ENCODE measurements around the gene CHD8. TPM values are rescaled to one million over a fixed set of nuclear protein-coding genes. Genes with fewer than 3 reads are reported as not detected.
"Not testable (repeated sequence)": the region's sequence is repeated elsewhere in the genome, so short reads cannot be mapped to it uniquely, and the experiment has no call there.

Gene CHD8
- 47.7 TPM for polyA plus RNA-seq (2013, experiment 1 of 2; ENCODE audit: insufficient read length)
- 38.0 TPM for polyA plus RNA-seq (2013, experiment 2 of 2; ENCODE audit: insufficient read length)

GRCh38 chr14:21455912-21456667, at the start of gene CHD8:
Gene CHD8 (minus strand): TSS chr14:21456123. CDS start chr14:21431643, 24,480 bp downstream.
- DNase-seq: peak; percentile 100

DNA sequence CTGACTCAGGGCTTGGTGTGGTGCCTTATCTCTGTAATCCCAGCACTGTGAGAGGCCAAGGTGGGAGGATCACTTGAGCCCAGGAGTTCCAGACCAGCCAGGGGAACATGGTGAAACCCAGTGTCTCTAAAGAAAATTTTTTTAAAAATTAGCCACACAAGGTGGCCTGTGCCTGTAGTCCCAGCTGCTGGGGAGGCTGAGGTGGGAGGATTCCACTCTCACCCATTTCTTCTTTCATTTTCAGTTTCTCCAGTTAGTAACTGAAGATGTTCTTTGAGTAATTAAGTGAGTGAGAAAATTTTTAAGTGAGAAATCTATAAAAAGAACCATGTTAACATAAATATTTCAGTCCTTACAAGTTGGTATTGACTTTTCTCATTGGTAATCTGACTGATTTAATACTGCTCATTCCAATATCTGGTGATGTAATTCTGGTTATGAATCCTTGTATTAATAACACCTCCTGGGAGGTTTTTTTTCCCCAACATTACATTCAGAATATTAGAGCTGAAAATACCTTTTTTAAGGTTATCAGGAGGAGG, 49.2 kb upstream of the CHD8 start:
- no peak for DNase-seq

DNA sequence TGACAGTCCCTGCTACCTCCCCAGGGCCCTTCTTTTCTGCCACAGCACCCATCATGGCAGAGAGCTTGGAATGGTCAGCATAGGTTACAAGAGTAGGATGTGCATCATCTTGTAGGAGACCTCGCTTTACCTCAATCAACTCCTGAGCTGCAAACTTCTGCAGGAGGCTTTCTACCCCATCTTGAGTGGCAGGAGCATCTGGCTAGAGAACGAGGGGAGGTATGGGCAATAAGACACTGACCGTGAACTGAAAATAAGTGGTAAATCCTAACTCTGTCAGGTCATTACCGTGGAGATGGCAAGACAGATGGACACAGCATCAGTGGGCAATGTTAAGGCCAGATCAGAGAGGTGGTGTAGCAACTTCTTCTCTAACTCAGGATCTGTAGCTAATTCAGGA, 47.5 kb upstream of the CHD8 start:
- no peak for DNase-seq

GRCh38 chr14:21501568-21501967, 45.6 kb upstream of the CHD8 start:
- DNase-seq: no peak

- DNase-seq: peak; percentile 41
Observed at GRCh38 chr14:21498540-21499526, 42.9 kb upstream of the CHD8 start.

GRCh38 chr14:21496453-21496852, 40.5 kb upstream of the CHD8 start:
- DNase-seq: no peak

- peak; percentile 20 for DNase-seq
Observed at GRCh38 chr14:21494902-21495762, 39.2 kb upstream of the CHD8 start.

DNA sequence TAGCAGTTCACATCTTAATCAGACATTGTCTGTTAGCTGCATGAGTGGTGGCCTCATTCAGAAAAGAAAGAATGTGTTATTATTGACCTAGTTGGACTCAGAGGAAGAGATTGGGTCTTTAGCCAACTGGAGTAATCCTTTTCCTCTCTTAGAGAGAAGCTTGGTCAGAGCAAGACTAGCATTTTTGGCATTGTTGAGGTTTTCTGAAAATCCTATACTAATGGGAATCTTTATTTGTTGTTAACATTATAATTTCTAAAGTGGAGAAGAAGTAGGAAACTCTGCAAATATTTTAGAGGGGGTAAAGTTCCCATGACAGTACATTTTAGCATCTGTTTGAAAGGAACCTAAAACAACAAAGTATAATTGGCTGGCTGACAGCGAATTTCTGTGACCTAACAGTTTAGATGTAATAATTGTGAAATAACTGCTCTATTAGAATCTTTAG, 30.7 kb upstream of the CHD8 start:
- DNase-seq: peak; percentile 79

GRCh38 chr14:21476925-21477681, 21.2 kb upstream of the CHD8 start, which contains the start of the genes RAB2B and TOX4:
Gene RAB2B (minus strand): TSS chr14:21476959. CDS start chr14:21476872, 87 bp downstream.
Gene TOX4 (plus strand): TSS chr14:21477195. CDS start chr14:21477279, 84 bp downstream.
- peak; percentile 99 for DNase-seq

GRCh38 chr14:21476523-21476924, 20.6 kb upstream of the CHD8 start:
- no peak for DNase-seq

DNA sequence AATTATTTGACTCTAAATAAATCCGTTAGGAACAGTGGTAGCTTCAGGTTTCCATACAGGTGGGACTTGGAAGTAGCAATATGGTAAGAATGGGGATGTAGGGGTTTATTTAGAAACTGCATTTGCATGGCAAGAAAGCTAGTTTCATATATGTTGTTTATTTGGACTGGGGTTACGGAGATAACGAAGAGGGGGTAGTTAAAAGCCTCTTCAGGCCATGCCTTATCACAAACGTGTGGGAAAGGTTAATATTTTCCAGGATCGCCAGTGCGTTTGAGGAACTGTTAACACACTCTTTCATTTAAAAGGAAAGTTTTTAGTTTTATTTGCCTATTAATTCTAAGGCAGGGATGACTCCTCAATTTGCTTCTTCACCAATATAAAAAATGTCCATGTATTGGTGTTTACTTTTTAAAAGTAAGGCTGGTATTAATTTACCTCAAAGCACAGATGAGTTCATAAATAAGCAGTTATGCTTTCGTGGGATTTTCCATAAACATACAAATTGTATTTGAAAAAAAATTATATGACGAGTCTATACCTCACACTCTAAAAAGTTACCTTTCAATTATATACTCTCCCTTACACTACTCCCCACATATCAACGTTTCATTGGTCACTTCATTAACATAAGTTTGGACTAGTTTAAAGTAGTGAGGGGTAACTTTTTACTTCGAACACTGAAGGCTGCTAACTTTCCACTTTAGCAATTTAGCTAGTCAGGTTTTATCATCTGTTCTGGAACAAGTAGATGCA, 20.0 kb upstream of the CHD8 start:
- no peak for DNase-seq

- peak; percentile 98 for DNase-seq
Observed at GRCh38 chr14:21467616-21468015, 11.7 kb upstream of the CHD8 start.

DNA sequence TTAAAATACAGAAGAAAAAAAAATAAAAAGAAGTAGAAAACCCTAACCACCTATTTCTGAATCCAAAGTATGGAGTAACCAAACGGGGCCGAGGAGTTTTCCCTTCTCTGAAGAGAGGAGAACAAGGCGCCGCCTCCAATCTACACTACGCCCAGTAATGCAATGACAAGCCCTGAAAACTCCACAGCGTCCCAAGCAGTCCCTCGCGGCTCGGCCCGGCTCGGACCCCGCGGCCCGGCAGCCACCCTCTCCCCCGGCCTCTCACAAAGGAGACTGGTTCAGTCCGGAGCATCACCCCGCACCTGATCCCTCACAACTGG, 371 bp downstream of the CHD8 start:
- peak; percentile 16 for DNase-seq

- no peak for DNase-seq
Observed at GRCh38 chr14:21454843-21455544, 929 bp downstream of the CHD8 start.

- no peak for DNase-seq
Observed at GRCh38 chr14:21449899-21450216, 6.1 kb downstream of the CHD8 start.

- not testable (repeated sequence) for DNase-seq
Observed at GRCh38 chr14:21442657-21443056, 13.3 kb downstream of the CHD8 start.

GRCh38 chr14:21440859-21441258, 15.1 kb downstream of the CHD8 start:
- no peak for DNase-seq

- DNase-seq: peak; percentile 100
Observed at GRCh38 chr14:21437063-21437901, 18.6 kb downstream of the CHD8 start.

DNA sequence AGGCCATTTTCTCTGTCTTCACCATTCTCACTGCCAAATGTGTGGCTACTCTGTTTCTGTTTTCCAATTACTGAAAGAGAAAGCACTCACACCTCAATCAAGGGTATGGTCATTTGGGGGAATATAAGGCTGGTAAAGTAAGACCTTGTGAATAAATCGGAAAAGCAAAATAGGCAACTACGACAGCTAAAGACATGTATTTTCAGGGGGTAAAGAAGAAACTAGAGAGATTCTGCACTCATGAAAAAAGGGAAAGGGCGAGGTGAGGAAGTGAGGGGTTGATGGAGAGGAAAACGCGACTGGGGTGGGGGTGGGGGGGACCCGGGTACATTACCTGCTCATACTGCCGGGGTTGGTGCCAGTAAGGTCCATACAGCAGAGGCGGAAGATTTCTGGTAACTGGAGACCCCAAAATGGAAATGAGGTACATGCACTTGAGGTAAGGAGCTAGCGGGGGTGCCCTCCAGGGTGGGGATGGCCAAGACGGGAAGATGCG, 19.3 kb downstream of the CHD8 start:
- no peak for DNase-seq
